SK-N-MC (cell line): ENCODE data around the gene HMGXB3.

Experiments
- EZH2 ChIP-seq: fragments of 200-600 bp; sonication (generic); IDR thresholded peaks from one replicate; pipeline ENCODE4 v1.6.1; 2017; ENCODE audit warnings: antibody characterized with exemption
- POLR2AphosphoS5 ChIP-seq: IDR thresholded peaks from 2 replicates; pipeline ENCODE4 v1.6.1; 2012; ENCODE audit warnings: mild to moderate bottlenecking, low read depth, low read length, borderline replicate concordance

DNA sequence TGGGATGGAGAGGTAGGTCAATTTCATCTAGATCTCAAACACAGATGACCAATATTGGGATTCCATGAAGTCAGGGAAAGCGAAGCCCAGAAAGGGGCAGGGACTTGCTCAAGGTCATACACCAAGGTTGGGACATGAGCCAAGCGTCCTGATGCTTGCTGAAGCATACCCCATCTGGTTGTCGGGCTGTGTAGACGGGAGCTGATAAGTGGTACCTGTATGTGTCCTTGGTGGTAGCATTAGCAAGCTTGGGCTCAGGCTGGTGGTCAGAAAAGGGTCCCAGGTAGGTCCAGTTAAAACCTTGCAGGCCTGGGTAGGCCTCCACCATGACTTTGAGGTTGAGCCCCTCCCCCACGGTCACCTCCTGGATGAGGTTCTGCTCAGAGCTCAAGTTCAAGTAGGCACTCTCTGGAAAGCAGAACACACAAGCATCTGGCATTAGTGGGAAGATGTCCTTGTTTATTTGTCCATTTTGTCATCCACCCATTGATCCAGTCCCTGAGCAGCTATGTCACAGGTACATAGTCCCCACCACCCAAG, 72.6 kb downstream of the HMGXB3 start:
- no peak for TF ChIP-seq POLR2AphosphoS5
- no peak for TF ChIP-seq EZH2
